ENCODE measurements around the gene KLHL25.
A peak's percentile ranks its signal among the peaks of the same experiment; 100 is the strongest.
"Not testable (repeated sequence)": the region's sequence is repeated elsewhere in the genome, so short reads cannot be mapped to it uniquely, and the experiment has no call there.

KLHL25 gene

DNA sequence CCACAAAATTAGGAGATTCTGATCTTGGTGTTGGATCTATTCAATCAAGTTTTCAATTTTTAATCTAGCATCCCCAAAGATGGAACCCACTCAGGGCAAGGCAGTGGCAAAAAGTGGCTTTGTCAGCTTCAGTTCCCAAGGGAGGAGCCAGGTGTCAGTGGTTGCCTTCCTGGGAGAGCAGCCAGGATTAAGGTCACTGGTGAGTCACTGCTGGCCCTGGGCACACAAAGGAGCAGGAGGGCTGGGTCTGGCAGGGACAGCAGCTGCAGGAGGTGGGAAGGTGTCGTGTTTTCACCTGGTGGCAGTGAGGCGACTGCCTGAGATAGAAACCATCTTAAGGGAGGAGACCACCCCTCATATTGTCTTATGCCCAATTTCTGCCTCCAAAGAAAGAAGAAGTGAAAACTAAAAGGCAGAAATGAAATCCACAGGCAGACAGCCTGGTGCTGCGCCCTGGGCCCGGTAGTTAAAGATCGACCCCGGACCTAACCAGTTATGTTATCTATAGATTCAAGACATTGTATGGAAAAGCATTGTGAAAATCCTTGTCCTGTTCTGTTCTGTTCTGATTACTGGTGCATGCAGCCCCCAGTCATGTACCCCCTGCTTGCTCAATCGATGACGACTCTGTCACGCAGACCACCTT, 5.9 kb upstream of the KLHL25 start:
- DNase-seq = no peak

DNA sequence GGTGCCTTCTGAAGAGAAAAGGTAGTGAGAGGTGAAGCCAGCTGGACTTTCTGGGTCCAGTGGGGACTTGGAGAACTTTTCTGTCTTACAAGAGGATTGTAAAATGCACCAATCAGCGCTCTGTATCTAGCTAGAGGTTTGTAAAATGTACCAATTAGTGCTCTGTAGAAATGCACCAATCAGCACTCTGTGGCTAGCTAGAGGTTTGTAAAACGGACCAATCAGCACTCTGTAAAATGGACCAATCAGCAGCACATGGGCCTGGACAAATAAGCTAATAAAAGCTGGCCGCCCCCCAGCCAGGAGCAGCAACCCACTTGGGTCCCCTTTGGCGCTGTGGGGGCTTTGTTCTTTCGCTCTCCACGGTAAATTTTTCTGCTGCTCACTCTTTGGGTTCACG, 1.6 kb upstream of the KLHL25 start:
- DNase-seq = not testable (repeated sequence)

DNA sequence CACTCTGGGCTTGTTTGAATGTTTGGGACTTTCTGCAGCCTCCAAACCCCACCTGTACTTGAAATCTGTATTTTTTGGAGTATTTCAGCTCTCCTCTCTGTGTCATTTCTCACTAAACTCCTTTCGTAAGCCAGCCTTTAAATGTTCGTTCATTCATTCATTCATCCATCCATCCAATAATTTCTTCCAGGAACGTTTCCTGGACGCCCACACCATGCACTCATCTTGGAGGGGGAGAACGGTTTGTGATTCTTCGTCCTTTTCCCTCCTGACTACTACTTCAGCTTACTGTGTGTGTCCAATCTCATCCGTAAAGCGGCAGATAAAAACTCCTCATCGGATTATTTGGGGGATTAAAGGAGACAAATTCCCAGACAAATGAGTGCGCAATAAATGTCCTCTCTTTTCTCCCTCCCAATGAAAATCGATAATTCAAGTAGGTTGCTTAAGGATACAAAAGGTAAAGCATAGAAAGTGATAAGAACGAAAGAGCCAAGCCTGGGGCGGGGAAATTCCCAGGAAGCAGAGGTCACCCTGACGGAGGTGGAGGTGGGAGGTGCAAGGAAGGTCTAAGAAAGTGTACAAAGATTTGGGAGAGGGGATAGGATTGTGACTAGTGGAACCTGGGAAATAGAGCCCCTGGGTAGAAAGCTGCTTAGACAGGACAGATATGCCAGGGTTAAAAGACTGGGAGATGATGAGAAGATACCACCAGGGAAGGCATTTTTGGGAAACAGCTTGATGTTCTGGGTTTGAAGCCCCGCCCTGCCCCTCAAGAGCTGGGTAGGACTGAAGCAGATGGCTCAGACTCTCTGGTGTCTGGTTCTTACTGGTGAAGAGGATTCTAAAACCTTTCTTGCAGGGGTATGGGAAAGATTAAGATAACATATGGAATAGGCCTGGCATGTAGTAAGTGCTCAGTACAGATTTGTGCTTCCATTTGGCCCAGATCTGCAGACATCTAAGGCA, 896 bp upstream of the KLHL25 start:
- DNase-seq = no peak

DNA sequence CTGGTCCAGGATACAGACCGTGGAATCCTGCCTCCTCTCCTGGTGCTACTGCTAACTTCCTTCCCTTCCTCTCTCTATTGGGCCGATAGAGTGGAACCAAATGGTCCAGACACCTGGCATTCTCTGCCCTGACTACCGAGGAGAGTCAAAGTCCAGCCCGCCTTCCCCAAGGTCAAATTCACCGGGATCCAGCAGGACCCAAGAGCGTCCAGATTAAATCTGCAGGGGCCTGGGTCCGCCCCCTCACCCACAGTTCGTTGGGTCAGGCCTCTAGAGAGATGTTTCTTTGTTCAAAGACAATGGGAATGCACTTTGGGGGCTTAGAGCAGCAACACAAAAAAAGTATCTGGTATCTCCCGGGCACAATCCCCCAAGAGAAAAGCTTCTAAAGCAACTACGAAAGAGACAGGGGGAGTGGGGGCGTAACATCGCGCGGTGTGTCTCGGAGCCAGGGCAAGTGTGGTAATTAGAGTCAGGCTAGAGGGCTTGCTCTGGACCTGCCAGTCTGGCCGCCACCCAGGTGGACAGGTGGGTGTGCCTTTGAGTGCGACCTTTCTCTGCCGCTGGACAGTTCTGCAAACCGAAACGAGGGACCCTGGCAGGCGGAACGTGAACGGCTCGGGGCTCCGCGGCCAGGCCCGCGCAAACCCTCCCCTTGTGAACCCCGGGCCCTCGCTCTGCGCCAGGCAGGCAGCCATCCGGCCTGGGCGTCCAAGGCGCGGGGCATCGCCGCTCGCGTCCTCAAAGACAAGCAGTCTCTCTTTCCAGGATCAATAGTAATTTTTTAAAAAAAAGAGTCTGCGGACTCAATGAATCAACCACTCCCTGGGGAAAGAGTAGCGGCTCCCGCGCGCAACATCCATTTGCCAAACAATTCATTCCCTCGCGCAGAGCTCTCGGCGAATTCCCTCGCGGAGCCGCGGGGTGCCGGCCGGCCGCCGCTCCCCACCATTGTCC, 806 bp downstream of the KLHL25 start:
- peak; percentile 42 to 56 for DNase-seq

DNA sequence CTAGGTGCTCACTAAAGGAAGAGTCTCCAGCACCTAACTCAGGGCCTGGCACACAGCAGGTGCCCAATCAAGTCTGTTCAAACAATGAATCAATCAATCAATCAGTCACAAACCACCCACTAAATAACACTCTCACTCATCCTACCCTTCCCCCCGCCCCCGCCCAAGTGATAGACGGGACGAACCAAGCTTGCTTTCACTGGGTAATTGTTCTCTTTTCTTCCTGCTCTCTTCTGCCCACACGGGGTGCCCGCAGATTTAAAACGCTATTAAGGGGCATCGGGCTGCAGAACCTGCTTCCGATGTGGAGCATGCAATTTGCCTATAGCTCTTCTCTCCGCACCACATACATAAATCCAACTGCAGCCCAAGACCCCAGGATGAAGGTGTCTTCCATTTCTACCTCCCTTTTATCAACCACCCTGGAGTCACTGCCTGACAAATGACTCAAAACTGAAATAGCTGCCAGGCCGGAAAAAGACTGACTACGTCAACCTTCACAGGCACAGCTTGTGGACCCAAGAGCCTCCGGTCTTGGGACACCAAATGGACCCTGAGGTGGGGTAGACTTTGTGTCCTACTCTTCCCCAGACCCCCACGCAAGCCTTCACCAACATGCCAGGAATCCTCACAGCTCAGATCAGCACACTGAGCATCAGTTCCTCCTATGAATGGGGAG, 1.7 kb downstream of the KLHL25 start:
- peak; percentile 42 to 44 for DNase-seq

DNA sequence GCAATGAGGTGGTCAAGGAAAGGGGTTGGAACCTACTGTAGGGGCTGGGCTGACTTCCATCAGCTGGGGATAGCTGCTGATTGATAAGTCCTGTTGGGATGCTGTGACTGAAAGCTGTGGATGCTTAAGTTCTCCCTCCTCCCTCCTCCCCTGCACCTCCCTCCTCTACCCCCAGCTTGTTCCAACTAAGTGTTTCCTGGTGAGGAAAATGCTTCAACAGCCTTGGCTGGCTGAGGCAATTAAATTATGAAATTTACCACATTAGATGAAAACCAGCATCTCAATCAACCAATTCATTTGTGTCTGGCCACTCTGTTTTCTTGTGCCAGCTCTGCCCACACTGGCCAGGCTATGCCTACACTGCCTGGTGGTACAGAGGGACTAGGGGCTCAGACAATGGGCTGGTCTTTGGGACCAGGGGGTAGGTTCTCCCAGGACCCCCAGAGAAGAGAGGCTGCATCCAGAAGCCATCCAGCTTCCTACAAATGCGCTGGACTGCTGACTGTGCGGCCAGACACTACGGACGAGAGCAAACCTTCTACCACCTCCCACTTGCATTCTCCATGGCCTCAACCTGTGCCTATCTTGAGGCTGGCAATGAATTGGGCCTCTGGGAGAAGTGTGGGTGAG, 2.5 kb downstream of the KLHL25 start:
- no peak for DNase-seq

DNA sequence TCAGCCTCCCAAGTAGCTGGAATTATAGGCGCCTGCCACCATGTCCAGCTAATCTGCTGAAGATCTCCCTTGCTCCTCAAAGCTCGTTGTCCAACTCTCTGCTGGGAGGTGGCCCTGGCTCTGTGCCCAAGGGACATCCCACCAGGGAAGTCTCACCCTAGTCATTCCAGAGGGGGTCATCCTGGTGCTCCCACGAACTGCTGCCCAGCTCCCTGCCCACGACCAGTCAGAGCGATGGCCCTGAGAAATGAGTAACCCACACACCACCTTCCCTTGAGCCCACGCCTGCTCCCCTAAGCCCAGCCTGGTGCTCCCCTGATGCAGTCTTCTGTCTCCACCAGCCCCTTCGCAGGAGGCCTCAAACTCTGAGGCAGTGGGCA, 5.2 kb downstream of the KLHL25 start:
- no peak for DNase-seq

DNA sequence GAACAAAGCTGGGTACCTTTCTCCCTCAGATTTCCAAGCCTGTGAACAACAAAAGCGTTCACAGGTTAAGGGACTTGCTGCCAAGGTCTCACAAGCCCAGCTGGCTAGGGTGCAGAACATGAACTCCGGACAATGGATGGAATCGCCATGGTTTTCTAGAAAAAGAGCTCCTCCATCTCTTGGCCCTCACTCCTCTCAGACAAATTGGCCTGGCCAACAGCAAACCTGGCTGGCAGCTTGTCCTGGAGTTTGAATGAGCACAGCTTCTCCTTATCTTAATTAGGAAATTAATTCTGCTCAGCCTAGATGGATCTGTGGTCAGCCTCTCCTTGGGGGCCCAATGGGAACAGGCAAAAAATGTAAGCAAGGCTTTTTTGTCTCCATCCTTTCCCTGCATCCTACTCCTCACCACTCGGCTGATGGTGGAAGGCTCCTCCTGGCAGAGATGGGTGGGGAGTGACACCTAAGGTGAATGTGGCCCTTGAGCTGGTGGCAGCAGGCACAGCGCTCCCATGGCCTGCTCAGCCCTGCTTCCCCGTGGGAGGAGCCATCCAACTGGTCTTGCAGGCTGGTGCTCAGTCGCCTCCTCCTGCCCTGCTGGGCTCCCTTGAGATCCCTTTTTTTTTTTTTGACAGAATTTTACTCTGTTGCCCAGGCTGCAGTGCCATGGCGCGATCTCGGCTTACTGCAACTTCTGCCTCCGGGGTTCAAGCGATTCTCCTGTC, 5.8 kb downstream of the KLHL25 start:
- DNase-seq = no peak

DNA sequence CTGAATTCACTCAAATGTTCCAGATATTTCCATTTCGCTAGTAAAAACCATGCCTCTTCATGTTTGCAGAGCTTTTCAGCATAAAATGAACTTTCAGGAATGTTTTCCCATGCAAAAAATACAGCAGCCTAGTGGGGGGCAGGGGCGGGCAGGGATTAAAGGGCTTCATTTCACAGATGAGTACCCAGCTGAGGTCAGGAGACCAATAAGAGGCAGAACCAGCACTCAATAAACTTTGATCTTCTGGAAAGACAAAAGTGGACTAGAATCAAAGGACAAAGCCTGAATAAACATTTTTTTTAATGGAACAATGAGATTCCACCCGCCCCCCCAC, 8.0 kb downstream of the KLHL25 start:
- no peak for DNase-seq

DNA sequence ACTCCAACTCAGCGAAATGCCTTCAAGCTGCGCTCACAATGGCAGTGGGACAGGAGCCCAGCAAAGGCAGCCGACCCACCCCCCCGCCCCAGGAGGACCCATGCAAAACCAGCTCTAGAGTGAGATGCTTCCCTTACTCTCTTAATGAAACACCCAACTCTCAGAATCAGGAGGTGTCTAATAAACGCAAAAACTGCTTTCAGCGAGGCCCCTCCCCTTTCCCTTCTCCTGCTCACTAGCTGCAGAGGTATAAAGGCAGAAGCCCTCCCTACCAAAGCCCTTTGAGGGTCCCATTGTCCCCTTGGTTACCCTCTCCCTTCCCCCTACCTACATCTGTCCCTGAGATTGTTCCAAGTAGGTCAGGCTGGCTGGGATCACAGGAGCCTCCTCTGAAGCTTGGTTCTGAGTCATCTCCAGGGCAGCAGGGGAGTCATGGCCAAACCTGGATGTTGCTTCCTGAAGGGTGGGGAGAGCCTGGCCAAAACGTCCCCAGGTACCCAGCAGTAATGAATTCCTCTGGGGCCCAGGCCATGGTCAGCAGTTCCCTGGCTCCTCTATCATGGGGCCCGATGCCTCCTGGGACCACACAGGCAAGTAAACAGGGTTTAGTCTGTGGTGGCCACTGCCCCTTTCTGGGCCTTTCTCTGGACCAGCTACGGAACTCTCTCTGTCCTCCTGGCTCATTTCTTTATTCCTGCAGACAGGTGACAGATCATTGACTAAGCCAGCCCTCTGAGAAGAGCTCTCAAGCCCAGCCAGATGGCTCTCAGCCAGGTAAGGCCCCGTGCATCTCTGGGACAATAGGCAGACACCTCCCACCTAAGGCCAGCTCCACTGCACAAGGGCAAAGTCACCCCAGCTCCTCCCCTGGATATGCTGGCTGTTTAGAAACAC, 8.6 kb downstream of the KLHL25 start:
- no peak for DNase-seq

DNA sequence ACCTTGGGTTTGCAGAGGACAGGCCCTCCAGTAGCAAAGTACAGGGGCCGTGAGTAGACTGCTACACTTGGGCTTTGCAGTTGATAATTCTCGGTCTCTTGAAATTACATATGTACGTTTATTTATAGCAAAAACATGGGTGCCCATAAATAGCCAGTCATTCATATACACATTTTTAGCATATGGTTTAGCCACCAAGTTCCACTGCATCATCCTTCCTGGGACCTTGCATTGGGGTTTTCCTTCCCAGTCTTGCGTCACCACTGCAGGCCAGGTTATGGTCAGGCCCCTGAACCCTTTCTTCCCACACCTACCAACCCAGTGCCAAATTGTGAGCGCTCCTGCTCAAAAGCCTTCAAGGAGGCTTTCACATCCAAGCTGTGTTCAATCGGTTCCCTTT, 12.7 kb downstream of the KLHL25 start:
- no peak for DNase-seq

DNA sequence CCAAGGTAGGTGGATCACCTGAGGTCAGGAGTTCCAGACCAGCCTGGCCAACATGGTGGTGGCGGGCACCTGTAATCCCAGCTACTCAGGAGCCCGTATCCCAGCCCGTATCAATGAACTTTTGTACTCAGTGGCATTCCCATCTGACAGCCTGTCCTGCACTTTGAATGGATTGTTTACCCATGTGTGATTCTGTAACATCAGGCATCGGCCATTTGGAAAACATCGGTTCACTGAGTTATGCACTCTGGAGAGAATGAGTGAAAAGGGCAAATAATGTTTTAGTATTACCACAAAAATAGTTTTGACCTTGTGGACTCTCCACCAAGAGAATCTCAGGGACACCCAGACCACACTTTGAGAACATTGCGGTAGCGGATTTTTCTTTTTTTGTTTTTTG, 13.6 kb downstream of the KLHL25 start:
- DNase-seq = no peak

DNA sequence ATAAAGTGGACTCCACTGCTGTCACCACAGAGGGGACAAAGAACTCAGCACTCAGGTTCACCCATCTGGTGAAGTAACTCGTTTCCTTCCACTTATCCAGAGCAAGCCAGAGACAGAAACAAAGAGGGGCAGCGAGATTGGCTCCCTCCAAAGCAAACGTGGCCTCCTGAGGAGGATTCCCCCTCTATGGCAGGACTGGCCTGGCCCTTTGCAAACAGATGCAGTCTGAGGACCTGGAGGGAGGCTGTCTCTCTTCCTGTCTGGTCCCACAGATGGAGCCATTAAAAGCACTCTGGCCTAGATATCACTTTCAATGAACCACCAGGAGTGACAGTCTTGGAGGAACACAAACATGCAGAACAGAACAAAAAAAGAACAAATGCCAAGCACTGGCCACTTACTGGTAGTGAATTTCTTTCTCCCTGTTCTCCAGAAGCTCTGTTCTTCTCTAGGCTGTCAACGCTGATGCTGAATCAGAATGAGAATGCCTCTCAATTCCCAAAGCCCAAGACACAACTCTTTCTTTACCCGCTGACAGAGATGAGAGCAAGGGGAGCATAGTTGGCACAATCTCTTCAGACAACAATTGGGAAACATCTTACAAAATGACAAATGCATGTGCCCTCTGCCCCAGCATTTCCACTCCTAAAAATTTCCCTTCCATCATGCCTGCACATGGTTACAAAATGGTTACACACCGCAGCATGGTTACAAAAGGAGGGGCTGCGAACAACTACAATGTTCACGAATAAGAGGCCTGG, 14.3 kb downstream of the KLHL25 start:
- no peak for DNase-seq

DNA sequence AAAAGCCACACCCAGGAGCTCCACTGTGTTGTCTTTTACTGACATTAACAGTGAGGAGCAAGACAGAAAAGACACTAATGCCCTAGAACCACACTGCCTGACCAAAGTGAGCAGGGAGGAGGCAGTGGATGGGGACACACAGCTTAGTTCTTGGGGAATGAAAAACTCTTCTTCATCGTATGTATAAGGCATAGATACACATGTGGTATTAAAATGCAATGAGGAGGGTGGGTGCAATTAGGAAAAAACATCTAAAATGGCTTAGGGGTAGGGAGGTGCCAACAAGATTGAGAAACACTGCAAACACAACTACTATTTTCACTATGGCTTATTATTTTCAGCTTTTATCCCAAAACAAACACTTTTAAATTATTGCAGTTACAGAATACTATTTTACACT, 15.5 kb downstream of the KLHL25 start:
- DNase-seq = no peak

DNA sequence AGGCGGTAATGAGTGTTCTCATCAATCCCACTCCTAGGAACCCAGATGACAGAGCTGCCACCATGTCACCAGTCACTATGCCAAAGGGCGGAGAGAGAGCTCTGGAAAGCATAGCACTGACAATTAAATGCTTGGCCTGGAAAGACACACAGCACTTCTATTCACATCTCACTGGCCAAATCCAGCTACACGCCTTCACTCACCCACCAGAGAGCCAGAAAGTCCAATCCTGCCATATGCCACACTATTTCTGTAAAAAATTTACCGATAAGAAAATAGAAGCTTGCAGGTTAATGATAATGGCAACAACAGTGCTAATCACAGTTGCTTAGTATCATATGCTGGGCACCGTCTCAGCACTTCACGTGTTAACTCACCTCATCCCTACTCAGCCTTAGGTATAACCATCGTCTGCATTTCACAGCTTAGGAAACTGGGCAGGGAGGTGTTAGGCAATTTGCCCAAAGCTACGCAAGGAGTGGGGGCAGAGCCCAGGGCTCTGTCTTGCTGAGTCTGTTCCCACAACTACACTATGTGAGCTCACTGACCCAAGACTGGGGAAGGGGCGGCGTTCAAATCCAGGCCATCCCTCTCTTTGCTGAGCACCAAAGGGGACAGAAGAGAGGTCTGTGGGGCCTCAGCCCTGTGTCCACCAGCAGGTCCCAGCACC, 16.5 kb downstream of the KLHL25 start:
- DNase-seq = no peak

DNA sequence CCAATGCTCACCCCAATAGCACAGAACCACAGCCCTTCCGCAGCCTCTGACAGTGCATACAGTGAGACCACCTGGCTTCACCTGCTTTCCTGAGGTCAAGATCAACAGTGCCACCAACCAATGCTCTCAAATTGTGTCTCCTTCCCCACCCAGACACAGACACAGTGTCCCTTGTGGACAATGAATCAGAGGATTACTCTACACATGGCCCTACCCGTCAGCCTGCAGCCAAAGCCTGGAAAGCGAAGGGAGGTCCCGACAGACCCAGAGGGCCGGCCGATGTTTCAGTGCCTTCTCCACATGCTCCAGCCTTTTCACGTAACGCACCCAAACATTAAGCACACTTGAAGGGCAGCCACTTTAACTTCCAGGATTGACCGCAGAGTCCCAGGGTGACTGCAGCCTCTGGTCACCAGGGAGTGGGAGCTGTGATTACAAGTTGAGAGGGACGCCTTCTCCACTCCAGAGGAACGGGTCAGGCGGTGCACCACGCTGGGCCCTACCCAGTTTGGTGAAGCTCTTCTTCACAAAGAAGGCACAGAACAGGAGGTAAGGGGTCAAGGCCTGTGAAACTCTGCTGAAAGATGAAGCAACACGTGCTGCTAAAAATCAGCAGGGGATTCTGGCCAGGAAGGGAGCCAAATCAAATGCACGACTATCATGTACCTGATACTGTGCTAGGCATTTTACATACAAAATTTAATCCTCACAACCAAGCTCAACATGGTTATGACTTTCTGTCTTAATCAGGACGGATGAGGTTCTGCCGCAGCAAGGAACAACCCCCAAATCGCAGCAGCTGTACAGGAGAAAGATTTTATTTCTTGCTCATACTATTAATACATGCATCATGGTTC, 17.2 kb downstream of the KLHL25 start:
- no peak for DNase-seq

DNA sequence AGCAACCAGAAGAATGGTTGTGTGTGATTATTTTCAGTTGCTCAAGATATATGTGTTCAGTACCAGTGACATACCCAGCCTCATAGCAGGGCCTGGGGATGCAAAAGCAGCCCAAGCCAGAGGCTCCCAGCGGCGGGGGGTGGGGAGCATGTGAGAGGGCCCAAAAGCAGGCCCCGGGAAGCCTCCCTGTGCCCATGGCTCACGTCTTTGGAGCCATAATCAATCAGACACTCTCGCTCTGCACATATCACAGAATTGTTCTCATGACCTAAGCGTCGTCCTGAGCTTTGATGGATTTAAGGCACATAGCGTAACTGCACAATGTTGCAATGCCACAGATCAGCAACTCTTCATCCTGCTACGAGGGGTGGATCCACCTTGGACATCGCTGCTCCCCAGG, 20.8 kb downstream of the KLHL25 start:
- no peak for DNase-seq

DNA sequence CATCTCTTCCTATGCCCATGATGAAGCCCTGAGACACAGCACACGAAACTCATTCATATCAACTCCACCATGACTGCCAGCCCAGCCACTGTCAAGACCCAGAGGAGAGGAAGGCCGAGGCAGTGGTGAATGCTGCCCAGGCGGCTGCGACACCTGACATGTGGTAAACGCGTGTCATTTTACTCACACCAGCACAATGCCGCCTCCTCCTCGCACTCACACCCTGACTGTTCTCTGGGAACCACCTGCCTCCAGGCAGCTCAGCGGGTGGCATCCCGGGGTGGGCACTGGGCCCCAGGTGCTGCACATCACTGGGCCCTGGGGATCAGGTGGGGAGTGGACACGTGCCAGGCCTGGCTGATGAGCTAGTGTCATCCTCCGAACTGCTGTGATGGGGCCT, 21.5 kb downstream of the KLHL25 start:
- no peak for DNase-seq

Measured in stimulated activated CD4-positive, alpha-beta T cell treated with anti-CD3 and anti-CD28 coated beads, Interleukin-2, amount 100 ng/mL, for 24 hours (primary cell).